ENCODE results near the gene BICC1.

- no peak for TF ChIP-seq CTCF (IDR thresholded peaks at IDR 0.05)
- TF ChIP-seq POLR2A (IDR thresholded peaks at IDR 0.05) = no peak
Measured at GRCh38 chr10:58586282-58587245, 73.9 kb downstream of the BICC1 start.
